Gastroesophageal sphincter (tissue), 4 donors: ENCODE results near the gene RNF168. TPM values are rescaled to one million over a fixed set of nuclear protein-coding genes. Genes with fewer than 3 reads are reported as not detected.
"Not testable (repeated sequence)": the region's sequence is repeated elsewhere in the genome, so short reads cannot be mapped to it uniquely, and the experiment has no call there.

ENCODE experiments used
- ATAC-seq: fragments of 150-250 bp; one replicate; pipeline ENCODE4 v1.9.1; 2016; ENCODE audit warnings: mild to moderate bottlenecking, moderate library complexity
- H3K27ac ChIP-seq, 4 donors: fragments of 200-600 bp; sonication (generic) in 3 of 4; 1 replicate in 3 of 4; 2 replicates in 1 of 4; pipeline ENCODE4 v1.5.1; 2016 to 2019
- H3K27me3 ChIP-seq: fragments of 200-600 bp; sonication (generic); one replicate; pipeline ENCODE4 v1.5.1; 2019
- H3K36me3 ChIP-seq, 2 donors: fragments of 200-600 bp; sonication (generic); one replicate each; pipeline ENCODE4 v1.5.1; 2019; ENCODE audit warnings: control low read depth in 1 of 2
- H3K4me1 ChIP-seq, 3 donors: fragments of 200-600 bp; sonication (generic); 1 replicate in 2 of 3; 2 replicates in 1 of 3; pipeline ENCODE4 v1.5.1; 2016 to 2019; ENCODE audit warnings: control low read depth in 2 of 3
- H3K4me3 ChIP-seq, 2 donors: fragments of 200-600 bp; sonication (generic); one replicate each; pipeline ENCODE4 v1.5.1; 2019; ENCODE audit warnings: mild to moderate bottlenecking in 1 of 2, moderate library complexity in 1 of 2
- H3K9me3 ChIP-seq, 3 donors: fragments of 200-600 bp; sonication (generic); one replicate each; pipeline ENCODE4 v1.5.1; 2017 to 2019; ENCODE audit warnings: control low read depth in 2 of 3
- EP300 ChIP-seq: sonication (generic); formaldehyde crosslinking; IDR thresholded peaks from one replicate; pipeline ENCODE4 v1.6.1; 2017; ENCODE audit warnings: antibody characterized with exemption, mild to moderate bottlenecking
- POLR2A ChIP-seq, 2 donors: fragments of 450-650 bp; IDR thresholded peaks; one replicate each; pipeline ENCODE4 v1.6.1; 2017; ENCODE audit warnings: antibody characterized with exemption in 2 of 2, mild to moderate bottlenecking in 2 of 2, moderate library complexity in 1 of 2
- POLR2AphosphoS5 ChIP-seq: sonication (generic); formaldehyde crosslinking; IDR thresholded peaks from one replicate; pipeline ENCODE4 v1.6.1; 2017; ENCODE audit warnings: antibody characterized with exemption
- WGBS, 2 donors: methylation state at CpG; one replicate each; pipeline ENCODE4 v1.1.5; 2018; ENCODE audit warnings: low coverage in 1 of 2; 5-methylcytosine and 5-hydroxymethylcytosine counted together
- total RNA-seq, 4 donors: library from RNA; depleted of rRNA; stranded (reverse); fragments of >200 nt; gene quantifications; one replicate each; pipeline ENCODE4 v1.1.0, GENCODE V29; 2016
- TF ChIP-seq, protein P1 (sequence below), 4 experiments: fragments of 200-600 bp in 2 of 4; fragments of 450-650 bp in 2 of 4; sonication (generic) in 1 of 4; IDR thresholded peaks; one replicate each; pipeline ENCODE4 v1.5.1; 2017 to 2019; ENCODE audit warnings: antibody characterized with exemption in 4 of 4, mild to moderate bottlenecking in 2 of 4, moderate library complexity in 2 of 4

Gene RNF168
- total RNA-seq, 4 donors from 2014 or later: 19.4 to 26.0 (median 23.7) TPM

DNA sequence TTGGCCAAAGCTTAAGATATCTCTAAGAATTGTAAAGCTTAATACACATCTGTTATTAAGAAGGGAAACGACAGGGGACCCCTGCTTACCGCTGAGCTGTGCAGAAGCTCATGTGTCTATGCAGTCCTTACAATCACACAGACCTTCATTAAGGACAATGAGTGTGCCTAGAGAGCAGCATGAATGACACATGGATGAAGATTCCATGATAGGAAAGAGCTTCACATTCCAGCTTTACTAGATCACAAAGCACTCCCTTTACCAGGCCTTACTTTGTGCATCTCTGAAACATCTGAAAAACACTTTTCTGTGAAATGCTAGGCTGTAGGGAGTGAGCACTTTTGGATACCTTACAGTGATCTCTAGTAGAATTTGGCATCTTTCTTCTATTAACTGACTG is 32.0 kb downstream of the RNF168 start:
- no peaks in the 10 kb centered on the region for H3K27me3 ChIP-seq
- no peak overlapping the region for H3K27ac ChIP-seq
- ATAC-seq: no peak
- no peak overlapping the region for H3K4me3 ChIP-seq
- 75% methylated on average over 2 of the region's 2 CpGs; no CpG with 5 or more reads in 1 of the 2 donors for WGBS, 2 donors
- TF ChIP-seq POLR2AphosphoS5 (no peak), POLR2A (IDR thresholded peaks at IDR 0.05) (no peak)
- H3K4me1 ChIP-seq: no peaks in the 10 kb centered on the region
- H3K9me3 ChIP-seq: no peaks in the 10 kb centered on the region
- peaks cover 3 to 85% of the 10 kb centered on the region in 2 donors for H3K36me3 ChIP-seq

DNA sequence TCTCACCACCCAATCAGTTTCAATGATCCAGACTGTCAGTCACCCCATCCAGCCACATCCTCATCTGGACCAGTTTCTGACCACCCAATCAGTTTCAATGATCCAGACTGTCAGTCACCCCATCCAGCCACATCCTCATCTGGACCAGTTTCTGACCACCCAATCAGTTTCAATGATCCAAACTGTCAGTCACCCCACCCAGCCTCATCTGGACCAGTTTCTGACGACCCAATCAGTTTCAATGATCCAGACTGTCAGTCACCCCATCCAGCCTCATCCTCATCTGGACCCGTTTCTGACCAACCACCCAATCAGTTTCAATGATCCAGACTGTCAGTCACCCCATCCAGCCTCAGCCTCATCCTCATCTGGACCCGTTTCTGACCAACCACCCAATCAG is 33.4 kb downstream of the RNF168 start:
- not testable (repeated sequence) for H3K9me3 ChIP-seq, H3K27me3 ChIP-seq, H3K4me3 ChIP-seq, H3K27ac ChIP-seq, H3K4me1 ChIP-seq, ATAC-seq
- peaks cover 3 to 71% of the 10 kb centered on the region in 2 donors for H3K36me3 ChIP-seq
- 85 to 100% methylated on average over 2 to 3 of the region's 3 CpGs for WGBS, 2 donors

DNA sequence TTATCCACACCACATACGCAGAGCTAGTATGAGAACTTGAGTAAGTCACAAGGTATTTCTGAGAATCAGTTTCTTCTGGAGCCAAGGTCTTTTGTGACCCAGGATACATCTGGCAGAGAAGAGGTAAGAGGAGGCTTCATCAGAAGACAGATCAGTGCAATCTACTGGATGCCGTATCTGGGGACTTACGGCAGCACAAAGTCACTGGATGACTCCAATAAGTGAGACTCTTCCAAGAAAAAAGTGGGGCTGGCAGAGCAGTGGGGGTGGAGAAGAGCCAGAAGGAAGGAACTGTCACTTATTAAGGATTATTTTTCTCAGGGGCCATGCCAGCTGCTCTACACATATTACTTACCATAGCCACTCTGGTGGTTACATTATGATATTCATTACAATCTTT is 39.8 kb downstream of the RNF168 start:
- TF ChIP-seq, protein P1, sequence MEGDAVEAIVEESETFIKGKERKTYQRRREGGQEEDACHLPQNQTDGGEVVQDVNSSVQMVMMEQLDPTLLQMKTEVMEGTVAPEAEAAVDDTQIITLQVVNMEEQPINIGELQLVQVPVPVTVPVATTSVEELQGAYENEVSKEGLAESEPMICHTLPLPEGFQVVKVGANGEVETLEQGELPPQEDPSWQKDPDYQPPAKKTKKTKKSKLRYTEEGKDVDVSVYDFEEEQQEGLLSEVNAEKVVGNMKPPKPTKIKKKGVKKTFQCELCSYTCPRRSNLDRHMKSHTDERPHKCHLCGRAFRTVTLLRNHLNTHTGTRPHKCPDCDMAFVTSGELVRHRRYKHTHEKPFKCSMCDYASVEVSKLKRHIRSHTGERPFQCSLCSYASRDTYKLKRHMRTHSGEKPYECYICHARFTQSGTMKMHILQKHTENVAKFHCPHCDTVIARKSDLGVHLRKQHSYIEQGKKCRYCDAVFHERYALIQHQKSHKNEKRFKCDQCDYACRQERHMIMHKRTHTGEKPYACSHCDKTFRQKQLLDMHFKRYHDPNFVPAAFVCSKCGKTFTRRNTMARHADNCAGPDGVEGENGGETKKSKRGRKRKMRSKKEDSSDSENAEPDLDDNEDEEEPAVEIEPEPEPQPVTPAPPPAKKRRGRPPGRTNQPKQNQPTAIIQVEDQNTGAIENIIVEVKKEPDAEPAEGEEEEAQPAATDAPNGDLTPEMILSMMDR (IDR thresholded peaks at IDR 0.05): no peak
- TF ChIP-seq EP300 (no peak), POLR2A (IDR thresholded peaks at IDR 0.05) (no peak), POLR2AphosphoS5 (no peak)

DNA sequence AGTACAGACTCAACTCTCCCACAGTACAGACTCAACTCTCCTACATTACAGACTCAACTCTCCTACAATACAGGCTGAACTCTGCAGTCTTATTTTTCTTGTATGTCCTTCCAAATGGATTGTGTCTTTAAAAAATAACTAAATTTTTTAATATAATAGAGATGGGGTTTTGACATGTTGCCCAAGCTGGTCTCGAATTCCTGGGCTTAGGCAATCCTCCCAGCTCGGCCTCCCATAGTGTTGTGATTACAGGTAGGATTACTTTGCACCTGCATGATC is 40.2 kb downstream of the RNF168 start:
- TF ChIP-seq, protein P1 (IDR thresholded peaks at IDR 0.05): no peak
- TF ChIP-seq POLR2A (IDR thresholded peaks at IDR 0.05) (no peak), EP300 (no peak), POLR2AphosphoS5 (no peak)
- H3K4me1 ChIP-seq: no peaks in the 10 kb centered on the region
- H3K27me3 ChIP-seq: no peaks in the 10 kb centered on the region
- ATAC-seq: no peak
- WGBS, 2 donors: 100% methylated on average over 2 of the region's 2 CpGs
- H3K4me3 ChIP-seq: no peak overlapping the region
- H3K27ac ChIP-seq: no peak overlapping the region
- H3K36me3 ChIP-seq: peaks cover 0 to 28% of the 10 kb centered on the region in 2 donors
- no peaks in the 10 kb centered on the region for H3K9me3 ChIP-seq

More for the DNA sequence above, 39.8 kb downstream of the RNF168 start:
- Histone ChIP-seq H3K36me3 (peaks cover 0 to 30% of the 10 kb centered on the region in 2 donors), H3K27ac (no peak overlapping the region), H3K27me3 (no peaks in the 10 kb centered on the region), H3K4me1 (no peaks in the 10 kb centered on the region), H3K9me3 (no peaks in the 10 kb centered on the region), H3K4me3 (no peak overlapping the region)
- WGBS, 2 donors: 78 to 96% methylated on average over 3 of the region's 3 CpGs
- no peak for ATAC-seq

DNA sequence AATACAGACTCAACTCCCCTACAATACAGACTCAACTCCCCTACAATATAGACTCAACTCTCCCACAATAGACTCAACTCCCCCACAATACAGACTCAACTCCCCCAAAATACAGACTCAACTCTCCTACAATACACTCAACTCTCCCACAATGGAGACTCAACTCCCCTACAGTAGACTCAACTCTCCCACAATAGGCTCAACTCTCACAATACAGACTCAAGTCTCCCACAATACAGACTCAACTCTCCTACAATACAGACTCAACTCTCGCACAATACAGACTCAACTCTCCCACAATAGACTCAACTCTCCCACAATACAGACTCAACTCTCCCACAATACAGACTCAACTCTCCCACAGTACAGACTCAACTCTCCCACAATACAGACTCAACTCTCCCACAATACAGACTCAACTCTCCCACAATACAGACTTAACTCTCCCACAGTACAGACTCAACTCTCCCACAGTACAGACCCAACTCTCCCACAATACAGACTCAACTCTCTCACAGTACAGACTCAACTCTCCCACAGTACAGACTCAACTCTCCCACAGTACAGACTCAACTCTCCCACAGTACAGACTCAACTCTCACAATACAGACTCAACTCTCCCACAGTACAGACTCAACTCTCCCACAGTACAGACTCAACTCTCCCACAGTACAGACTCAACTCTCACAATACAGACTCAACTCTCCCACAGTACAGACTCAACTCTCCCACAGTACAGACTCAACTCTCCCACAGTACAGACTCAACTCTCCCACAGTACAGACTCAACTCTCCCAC is 40.7 kb downstream of the RNF168 start:
- peaks cover 0 to 26% of the 10 kb centered on the region in 2 donors for H3K36me3 ChIP-seq
- not testable (repeated sequence) for H3K4me1 ChIP-seq, H3K4me3 ChIP-seq, ATAC-seq, H3K27me3 ChIP-seq, H3K9me3 ChIP-seq, H3K27ac ChIP-seq
- 89 to 100% methylated on average over 1 of the region's 1 CpG for WGBS, 2 donors

DNA sequence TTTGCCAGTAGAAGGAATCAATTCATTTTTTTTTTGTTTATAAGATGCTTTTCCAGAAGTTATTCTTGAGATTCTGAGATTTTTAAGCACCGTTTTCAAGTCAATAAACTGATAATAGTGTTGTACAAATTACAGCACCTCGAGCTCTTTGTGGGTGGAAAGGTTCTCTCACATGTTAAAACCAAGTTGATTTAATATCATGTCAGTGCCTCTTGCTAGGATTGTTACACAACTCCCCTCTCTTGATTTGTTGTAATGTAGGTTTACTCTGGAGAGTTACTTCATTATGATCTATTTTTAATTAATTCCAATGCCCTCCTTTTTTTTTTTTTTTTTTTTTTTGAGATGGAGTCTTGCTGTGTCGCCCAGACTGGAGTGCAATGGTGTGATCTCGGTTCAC is 45.5 kb downstream of the RNF168 start:
- Histone ChIP-seq H3K27me3 (no peaks in the 10 kb centered on the region), H3K4me3 (no peak overlapping the region), H3K36me3 (peaks cover 0 to 27% of the 10 kb centered on the region in 2 donors), H3K9me3 (no peaks in the 10 kb centered on the region), H3K27ac (no peak overlapping the region), H3K4me1 (no peaks in the 10 kb centered on the region)
- no peak for ATAC-seq
- WGBS, 2 donors: 46 to 59% methylated on average over 2 of the region's 4 CpGs
- no peak for TF ChIP-seq EP300

DNA sequence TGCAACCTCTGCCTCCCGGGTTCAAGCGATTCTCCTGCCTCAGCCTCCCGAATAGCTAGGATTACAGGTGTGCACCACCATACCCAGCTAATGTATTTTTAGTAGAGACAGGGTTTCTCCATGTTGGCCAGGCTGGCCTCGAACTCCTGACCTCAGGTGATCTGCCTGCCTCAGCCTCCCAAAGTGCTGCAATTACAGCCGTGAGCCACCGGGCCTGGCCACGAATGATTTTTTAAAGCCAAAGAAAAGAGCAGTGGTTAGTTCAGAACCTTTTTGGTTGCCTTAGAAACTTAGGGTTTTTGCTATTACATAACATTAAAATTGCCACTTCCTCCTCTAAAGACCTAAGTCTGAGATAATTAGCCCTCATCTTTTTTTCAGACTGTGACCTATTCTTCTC is 46.1 kb downstream of the RNF168 start:
- H3K36me3 ChIP-seq: peaks cover 0 to 31% of the 10 kb centered on the region in 2 donors
- not testable (repeated sequence) for H3K9me3 ChIP-seq, ATAC-seq, H3K27me3 ChIP-seq, H3K4me3 ChIP-seq, H3K27ac ChIP-seq, H3K4me1 ChIP-seq
- WGBS, 2 donors: 53 to 71% methylated on average over 3 to 4 of the region's 7 CpGs
